Ovary (tissue), 3 donors: Measurements from ENCODE around the gene TNS4.

Source experiments
- CTCF ChIP-seq, 3 donors: fragments of 450-650 bp in 2 of 3; fragments of 200-600 bp in 1 of 3; IDR thresholded peaks; one replicate each; pipeline versions ENCODE4 v1.5.1 to v1.8.0; 2016 to 2022; ENCODE audit warnings: antibody characterized with exemption in 3 of 3, mild to moderate bottlenecking in 1 of 3
- EP300 ChIP-seq: sonication (generic); formaldehyde crosslinking; IDR thresholded peaks from one replicate; pipeline ENCODE4 v1.6.1; 2017; ENCODE audit warnings: antibody characterized with exemption
- POLR2A ChIP-seq: fragments of 450-650 bp; IDR thresholded peaks from one replicate; pipeline ENCODE4 v1.6.1; 2017; ENCODE audit warnings: antibody characterized with exemption, mild to moderate bottlenecking, moderate library complexity
- donor health status: DM: no; HTN: no; CAD: no.

GRCh38 chr17:40490289-40490853, 11.1 kb downstream of the TNS4 start:
- TF ChIP-seq EP300: no peak
- TF ChIP-seq POLR2A: no peak
- TF ChIP-seq CTCF (IDR thresholded peaks at IDR 0.05): no peak
